Tibial nerve (tissue), 3 donors: ENCODE measurements around the gene TMEM242.

ENCODE experiments used
- CTCF ChIP-seq, 5 experiments: fragments of 200-600 bp in 3 of 5; fragments of 450-650 bp in 2 of 5; sonication (generic) in 3 of 5; IDR thresholded peaks; one replicate each; pipeline ENCODE4 v1.5.1; 2016 to 2019; ENCODE audit warnings: antibody characterized with exemption in 5 of 5, mild to moderate bottlenecking in 3 of 5, moderate library complexity in 2 of 5
- POLR2A ChIP-seq, 2 donors: fragments of 450-650 bp; IDR thresholded peaks; one replicate each; pipeline ENCODE4 v1.6.1; 2017; ENCODE audit warnings: antibody characterized with exemption in 2 of 2, mild to moderate bottlenecking in 2 of 2, moderate library complexity in 2 of 2

GRCh38 chr6:157278171-157278570 is 45.1 kb downstream of the TMEM242 start:
- no peak for TF ChIP-seq POLR2A (IDR thresholded peaks at IDR 0.05)
- TF ChIP-seq CTCF (IDR thresholded peaks at IDR 0.05), result no peak
